ENCODE results near the gene ERICH6B. TPM values are rescaled to one million over a fixed set of nuclear protein-coding genes. Genes with fewer than 3 reads are reported as not detected.

ERICH6B gene
- total RNA-seq, 2 experiments from 2014 or later: not detected

GRCh38 chr13:45598597-45598996 is 16.9 kb downstream of the ERICH6B start:
- Mint-ChIP-seq H3K4me1 (ENCODE audit: low read depth) (no peaks in the 10 kb centered on the region), H3K27me3 (peaks cover 14% of the 10 kb centered on the region), H3K36me3 (ENCODE audit: low read depth) (no peaks in the 10 kb centered on the region), H3K9me3 (no peaks in the 10 kb centered on the region), H3K4me3 (no peak overlapping the region), H3K27ac (no peak overlapping the region)
- DNase-seq (no peak), ATAC-seq (no peak)
- intact Hi-C loops (cut with micrococcal nuclease): no loop called here
- ChIA-PET CTCF (no interaction called here), POLR2A (interaction anchor here (0.6 kb wide), 2 partner anchors 277 to 763 kb away, joined by 3 read pairs; no protein-coding TSS in a partner anchor)
- TF ChIP-seq CTCF (IDR thresholded peaks at IDR 0.05): no peak

GRCh38 chr13:45596800-45597475 is 18.6 kb downstream of the ERICH6B start:
- DNase-seq: no peak
- H3K27ac Mint-ChIP-seq: no peak overlapping the region
- H3K36me3 Mint-ChIP-seq (ENCODE audit: low read depth): no peaks in the 10 kb centered on the region
- no peaks in the 10 kb centered on the region for H3K9me3 Mint-ChIP-seq
- ChIA-PET POLR2A (interaction anchor here (0.9 kb wide), 1 partner anchor 129 kb away, joined by 3 read pairs; no protein-coding TSS in a partner anchor), CTCF (interaction anchor here (1.0 kb wide), 1 partner anchor 27 kb away, joined by 3 read pairs; no protein-coding TSS in a partner anchor)
- H3K4me3 Mint-ChIP-seq: no peak overlapping the region
- intact Hi-C loops (cut with micrococcal nuclease): no loop called here
- H3K27me3 Mint-ChIP-seq: peaks cover 14% of the 10 kb centered on the region
- ATAC-seq: no peak
- H3K4me1 Mint-ChIP-seq (ENCODE audit: low read depth): no peaks in the 10 kb centered on the region
- no peak for TF ChIP-seq CTCF (IDR thresholded peaks at IDR 0.05)

GRCh38 chr13:45595965-45596364 is 19.6 kb downstream of the ERICH6B start:
- no peak for ATAC-seq

GRCh38 chr13:45594764-45595163 is 20.8 kb downstream of the ERICH6B start:
- POLR2A ChIA-PET: no interaction called here
- Mint-ChIP-seq H3K4me1 (ENCODE audit: low read depth) (no peaks in the 10 kb centered on the region), H3K36me3 (ENCODE audit: low read depth) (no peaks in the 10 kb centered on the region), H3K27me3 (peaks cover 15% of the 10 kb centered on the region), H3K9me3 (no peaks in the 10 kb centered on the region), H3K4me3 (no peak overlapping the region), H3K27ac (no peak overlapping the region)
- no peak for TF ChIP-seq CTCF (IDR thresholded peaks at IDR 0.05)
- intact Hi-C loops (cut with micrococcal nuclease): no loop called here
- no peak for DNase-seq
- CTCF ChIA-PET: no interaction called here
- no peak for ATAC-seq

More at GRCh38 chr13:45595965-45596364, 19.6 kb downstream of the ERICH6B start:
- H3K36me3 Mint-ChIP-seq (ENCODE audit: low read depth): no peaks in the 10 kb centered on the region
- DNase-seq: no peak
- ChIA-PET POLR2A (no interaction called here), CTCF (no interaction called here)
- TF ChIP-seq CTCF (IDR thresholded peaks at IDR 0.05): no peak
- H3K27me3 Mint-ChIP-seq: peaks cover 14% of the 10 kb centered on the region
- no peaks in the 10 kb centered on the region for H3K9me3 Mint-ChIP-seq
- H3K4me1 Mint-ChIP-seq (ENCODE audit: low read depth): no peaks in the 10 kb centered on the region
- H3K4me3 Mint-ChIP-seq: no peak overlapping the region
- intact Hi-C loops (cut with micrococcal nuclease): no loop called here
- no peak overlapping the region for H3K27ac Mint-ChIP-seq

GRCh38 chr13:45594227-45594626 is 21.3 kb downstream of the ERICH6B start:
- H3K9me3 Mint-ChIP-seq: no peaks in the 10 kb centered on the region
- H3K4me1 Mint-ChIP-seq (ENCODE audit: low read depth): no peaks in the 10 kb centered on the region
- no peak overlapping the region for H3K27ac Mint-ChIP-seq
- ATAC-seq (no peak), DNase-seq (no peak)
- TF ChIP-seq CTCF (IDR thresholded peaks at IDR 0.05): no peak
- ChIA-PET POLR2A (no interaction called here), CTCF (no interaction called here)
- no peaks in the 10 kb centered on the region for H3K36me3 Mint-ChIP-seq (ENCODE audit: low read depth)
- intact Hi-C loops (cut with micrococcal nuclease): no loop called here
- no peak overlapping the region for H3K4me3 Mint-ChIP-seq
- peaks cover 15% of the 10 kb centered on the region for H3K27me3 Mint-ChIP-seq
